HUDEP-2 (cell line): ENCODE measurements around the gene MPC1.

Source experiments
- DNase-seq, 76 experiments: peaks; one replicate each; lab custom pipeline; 2025; ENCODE audit not compliant: unreplicated experiment in 76 of 76; lab: John Stamatoyannopoulos, UW

The MPC1 gene

DNA sequence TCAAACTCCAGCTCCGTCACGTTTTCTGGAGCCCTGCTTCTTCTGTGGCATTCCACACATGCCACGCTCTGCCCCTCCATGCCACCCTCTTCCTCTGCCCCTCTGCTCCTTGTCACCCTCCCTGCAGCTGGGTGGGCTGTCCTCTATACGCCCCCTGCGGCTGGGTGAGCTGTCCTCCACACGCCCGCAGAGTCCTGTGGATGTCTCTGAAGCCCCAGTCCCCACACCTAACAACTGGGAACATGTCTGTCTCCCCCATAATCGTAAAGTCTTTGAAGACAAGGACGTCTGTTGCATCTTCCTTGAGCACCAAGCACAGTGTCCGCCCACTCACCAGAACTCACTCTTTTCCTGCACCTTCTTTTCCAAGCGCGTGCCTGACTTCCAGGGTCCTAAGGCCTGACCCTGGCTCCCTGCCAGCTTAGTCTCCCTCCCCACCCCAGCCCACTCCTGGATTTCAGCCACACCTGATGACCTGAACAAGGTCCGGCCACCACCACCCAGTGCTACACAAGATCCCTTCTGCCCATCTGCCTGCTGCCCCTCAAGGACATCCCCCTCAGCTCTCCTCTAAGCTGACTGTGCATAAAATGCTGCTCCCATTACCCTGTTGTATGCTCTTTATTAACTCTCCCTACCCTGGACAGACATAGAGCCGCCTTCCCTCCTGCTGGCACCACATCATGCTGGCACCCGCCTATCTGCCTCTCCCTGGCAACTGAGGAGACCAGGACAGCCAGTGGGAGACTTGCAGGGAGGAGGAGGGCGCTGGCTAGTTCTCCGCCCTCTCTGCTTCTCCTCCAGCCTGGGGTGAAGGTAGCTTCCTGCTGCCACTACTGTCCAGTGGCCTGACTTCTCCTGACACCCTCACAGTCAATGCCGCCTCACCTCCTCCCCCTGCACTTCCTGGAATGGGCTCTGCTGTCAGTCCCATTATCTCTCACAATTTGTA, 63.8 kb downstream of the MPC1 start:
- DNase-seq, result peak in 40 of 76 experiments; percentile 7 to 59 (median 32)

DNA sequence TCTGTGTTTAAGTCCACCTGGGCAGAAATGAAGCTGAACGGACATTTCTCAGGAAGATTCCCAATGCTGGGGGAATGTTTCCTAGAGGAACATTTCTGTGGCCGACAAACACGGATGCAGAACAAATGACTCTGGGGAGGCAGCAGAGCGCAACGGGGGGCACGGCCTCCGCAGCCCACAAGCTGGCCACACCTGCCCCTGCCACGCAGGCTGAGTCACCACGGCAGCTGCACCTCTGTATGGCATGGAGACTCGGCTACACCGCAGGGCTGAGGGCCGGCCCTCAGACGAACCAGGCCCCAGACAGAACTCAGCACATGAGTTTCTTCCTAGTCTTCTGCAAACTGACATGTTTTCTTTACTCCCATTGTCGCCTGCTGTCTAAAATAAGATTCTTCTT, 64.5 kb downstream of the MPC1 start:
- DNase-seq, result no peak

DNA sequence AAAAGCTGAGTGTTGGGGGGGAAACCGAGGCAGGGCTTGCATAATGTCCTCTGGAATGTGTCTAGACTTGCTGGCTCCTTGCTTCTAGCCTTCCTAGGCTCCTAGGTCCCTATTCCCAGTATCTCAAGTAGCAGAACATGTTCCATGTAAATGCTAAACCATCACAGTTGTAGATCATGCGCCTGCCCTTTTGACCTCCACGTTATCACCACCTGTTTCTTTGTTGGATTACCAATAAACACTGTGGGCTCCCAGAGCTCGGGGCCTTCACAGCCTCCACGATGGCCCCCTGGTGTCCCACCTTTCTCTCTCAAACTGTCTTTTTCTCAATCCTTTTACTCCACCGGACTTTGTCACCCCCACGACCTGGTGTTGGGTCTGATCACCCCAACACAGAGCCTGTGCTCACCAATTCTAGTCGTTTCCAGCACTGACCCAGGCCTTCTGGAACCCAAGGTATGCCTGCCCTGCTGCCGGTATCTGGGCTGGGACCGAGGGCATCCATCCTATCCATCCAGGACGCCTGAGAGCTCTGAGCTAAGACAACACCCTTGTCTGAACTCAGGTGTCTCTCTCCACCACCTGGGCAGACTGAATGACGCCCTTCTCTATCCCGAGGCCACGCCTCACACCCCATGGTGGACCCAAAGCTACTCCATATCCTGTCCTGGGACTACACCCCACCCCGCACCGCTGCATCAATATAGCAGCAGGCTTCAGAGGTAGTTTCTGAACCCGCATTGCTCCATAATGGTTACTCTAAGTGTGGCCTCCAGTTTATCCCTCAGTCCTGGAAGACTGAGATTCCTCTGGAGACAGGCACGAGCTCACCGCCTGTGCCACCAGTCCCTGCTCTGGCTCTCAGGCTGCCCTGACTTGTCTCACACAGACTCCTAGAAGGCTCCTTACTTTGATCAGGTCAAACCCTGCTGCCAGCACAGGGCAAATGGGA, 65.2 kb downstream of the MPC1 start:
- DNase-seq, result no peak

DNA sequence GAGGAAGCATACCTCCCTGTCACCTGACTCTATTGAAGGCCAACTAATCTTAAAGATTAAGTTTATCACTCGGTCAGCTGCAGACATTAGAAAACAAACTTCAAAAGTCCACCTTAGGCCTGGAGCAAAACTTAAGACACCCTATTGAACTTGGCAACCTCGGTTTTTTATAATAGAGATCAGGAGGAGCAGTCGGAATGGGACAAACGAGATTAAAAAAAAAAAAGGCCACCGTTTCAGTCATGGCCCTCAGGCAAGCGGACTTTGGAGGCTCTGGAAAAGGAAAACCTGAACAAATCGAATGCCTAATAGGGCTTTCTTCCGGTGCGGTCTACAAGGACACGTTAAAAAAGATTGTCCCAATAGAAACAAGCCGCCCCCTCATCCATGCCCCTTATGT, 67.3 kb downstream of the MPC1 start:
- no peak for DNase-seq
